Naive B cell (primary cell): ENCODE results near the gene TENM4. TPM values are rescaled to one million over a fixed set of nuclear protein-coding genes. Genes with fewer than 3 reads are reported as not detected.

Experiments used
- ATAC-seq, 2 donors: fragments of 150-1000 bp; cut with Tn5 transposase; 2 replicates each; pipeline ENCODE4 v1.10.0; 2021; ENCODE audit warnings: low read depth in 2 of 2, mild to moderate bottlenecking in 2 of 2, moderate library complexity in 2 of 2
- DNase-seq: peaks from one replicate; pipeline ENCODE4 v3.0.0; 2022
- H3K27ac Mint-ChIP-seq, 6 donors: one replicate each; pipeline ENCODE4 v1.8.0; 2020 to 2022; ENCODE audit warnings: mild to moderate bottlenecking in 6 of 6, mixed read lengths in 6 of 6, moderate library complexity in 5 of 6, inconsistent platforms in 2 of 6
- H3K27me3 Mint-ChIP-seq, 3 donors: one replicate each; pipeline ENCODE4 v1.8.0; 2021 to 2022; ENCODE audit warnings: mixed read lengths in 3 of 3, mild to moderate bottlenecking in 1 of 3
- H3K36me3 Mint-ChIP-seq, 2 donors: one replicate each; pipeline ENCODE4 v1.8.0; 2020 to 2022; ENCODE audit warnings: mixed read lengths in 2 of 2, inconsistent platforms in 1 of 2, mild to moderate bottlenecking in 1 of 2
- H3K4me1 Mint-ChIP-seq, 3 donors: one replicate each; pipeline ENCODE4 v1.8.0; 2020 to 2022; ENCODE audit warnings: mixed read lengths in 3 of 3, inconsistent platforms in 1 of 3, mild to moderate bottlenecking in 1 of 3, moderate library complexity in 1 of 3
- H3K4me3 Mint-ChIP-seq, 8 donors: one replicate each; pipeline ENCODE4 v1.8.0; 2020 to 2022; ENCODE audit warnings: mild to moderate bottlenecking in 8 of 8, mixed read lengths in 8 of 8, moderate library complexity in 8 of 8, inconsistent platforms in 2 of 8
- H3K9me3 Mint-ChIP-seq, 7 donors: one replicate each; pipeline ENCODE4 v1.8.0; 2020 to 2022; ENCODE audit warnings: mixed read lengths in 7 of 7, mild to moderate bottlenecking in 5 of 7, inconsistent platforms in 2 of 7, moderate library complexity in 1 of 7
- polyA plus RNA-seq, 6 donors: library from polyadenylated mRNA; unstranded; fragments of 300-500 nt; fragmentation: Illumina TruSeq; gene quantifications; one replicate each; pipeline ENCODE4 v1.2.3, GENCODE V29; 2021; ENCODE audit warnings: low read depth in 6 of 6

Gene TENM4
- polyA plus RNA-seq, 6 donors from 2014 or later = 3.8 TPM; not detected in 5

- no peak overlapping the region for H3K4me3 Mint-ChIP-seq
- peaks cover 0 to 34% (median 12%) of the 10 kb centered on the region in 3 donors for H3K27me3 Mint-ChIP-seq
Measured at GRCh38 chr11:78657968-78658839, 782.6 kb downstream of the TENM4 start.

GRCh38 chr11:78657441-78657840, 783.4 kb downstream of the TENM4 start:
- H3K27ac Mint-ChIP-seq = no peak overlapping the region
- no peaks in the 10 kb centered on the region for H3K36me3 Mint-ChIP-seq
- ATAC-seq (no peak), DNase-seq (no peak)
- H3K27me3 Mint-ChIP-seq = peaks cover 0 to 27% (median 7%) of the 10 kb centered on the region in 3 donors
- no peaks in the 10 kb centered on the region for H3K9me3 Mint-ChIP-seq
- H3K4me1 Mint-ChIP-seq = no peaks in the 10 kb centered on the region
- H3K4me3 Mint-ChIP-seq = no peak overlapping the region

More at GRCh38 chr11:78657968-78658839, 782.6 kb downstream of the TENM4 start:
- no peaks in the 10 kb centered on the region for H3K36me3 Mint-ChIP-seq
- H3K9me3 Mint-ChIP-seq = no peaks in the 10 kb centered on the region
- H3K4me1 Mint-ChIP-seq = no peaks in the 10 kb centered on the region
- ATAC-seq (no peak), DNase-seq (no peak)
- no peak overlapping the region for H3K27ac Mint-ChIP-seq

GRCh38 chr11:78656984-78657383, 783.8 kb downstream of the TENM4 start:
- H3K4me3 Mint-ChIP-seq = no peak overlapping the region
- peaks cover 0 to 26% (median 7%) of the 10 kb centered on the region in 3 donors for H3K27me3 Mint-ChIP-seq
- no peak for DNase-seq
- no peaks in the 10 kb centered on the region for H3K4me1 Mint-ChIP-seq
- no peaks in the 10 kb centered on the region for H3K36me3 Mint-ChIP-seq
- ATAC-seq = no peak
- H3K9me3 Mint-ChIP-seq = no peaks in the 10 kb centered on the region
- H3K27ac Mint-ChIP-seq = no peak overlapping the region

GRCh38 chr11:78656327-78656726, 784.5 kb downstream of the TENM4 start:
- H3K4me3 Mint-ChIP-seq = no peak overlapping the region
- no peak for DNase-seq
- no peaks in the 10 kb centered on the region for H3K4me1 Mint-ChIP-seq
- no peak for ATAC-seq
- no peaks in the 10 kb centered on the region for H3K36me3 Mint-ChIP-seq
- H3K27me3 Mint-ChIP-seq = peaks cover 5 to 23% (median 7%) of the 10 kb centered on the region in 3 donors
- H3K27ac Mint-ChIP-seq = no peak overlapping the region
- H3K9me3 Mint-ChIP-seq = no peaks in the 10 kb centered on the region

- Mint-ChIP-seq H3K4me3 (no peak overlapping the region), H3K36me3 (no peaks in the 10 kb centered on the region), H3K27me3 (peaks cover 7 to 28% (median 13%) of the 10 kb centered on the region in 3 donors), H3K27ac (no peak overlapping the region), H3K9me3 (no peaks in the 10 kb centered on the region), H3K4me1 (no peaks in the 10 kb centered on the region)
- ATAC-seq = no peak
- no peak for DNase-seq
Measured at GRCh38 chr11:78655561-78655960, 785.3 kb downstream of the TENM4 start.

- Mint-ChIP-seq H3K27ac (no peak overlapping the region), H3K9me3 (no peaks in the 10 kb centered on the region), H3K36me3 (no peaks in the 10 kb centered on the region), H3K27me3 (peaks cover 7 to 28% (median 18%) of the 10 kb centered on the region in 3 donors), H3K4me3 (no peak overlapping the region), H3K4me1 (no peaks in the 10 kb centered on the region)
- DNase-seq = no peak
- no peak for ATAC-seq
Measured at GRCh38 chr11:78654866-78655265, 786.0 kb downstream of the TENM4 start.

- no peak for ATAC-seq
- H3K4me3 Mint-ChIP-seq = no peak overlapping the region
- H3K27ac Mint-ChIP-seq = no peak overlapping the region
- H3K4me1 Mint-ChIP-seq = no peaks in the 10 kb centered on the region
- no peaks in the 10 kb centered on the region for H3K9me3 Mint-ChIP-seq
- no peaks in the 10 kb centered on the region for H3K36me3 Mint-ChIP-seq
- no peak for DNase-seq
- H3K27me3 Mint-ChIP-seq = peaks cover 7 to 25% (median 25%) of the 10 kb centered on the region in 3 donors
Measured at GRCh38 chr11:78654071-78654470, 786.8 kb downstream of the TENM4 start.

GRCh38 chr11:78653294-78653909, 787.4 kb downstream of the TENM4 start:
- DNase-seq (no peak), ATAC-seq (no peak)
- Mint-ChIP-seq H3K27me3 (peaks cover 7 to 30% (median 25%) of the 10 kb centered on the region in 3 donors), H3K4me1 (no peaks in the 10 kb centered on the region), H3K9me3 (no peaks in the 10 kb centered on the region), H3K36me3 (no peaks in the 10 kb centered on the region), H3K4me3 (no peak overlapping the region), H3K27ac (no peak overlapping the region)

- Mint-ChIP-seq H3K4me3 (no peak overlapping the region), H3K27ac (no peak overlapping the region), H3K27me3 (peaks cover 7 to 30% (median 25%) of the 10 kb centered on the region in 3 donors), H3K9me3 (no peaks in the 10 kb centered on the region), H3K4me1 (no peaks in the 10 kb centered on the region), H3K36me3 (no peaks in the 10 kb centered on the region)
- DNase-seq = no peak
- no peak for ATAC-seq
Measured at GRCh38 chr11:78652843-78653239, 788.0 kb downstream of the TENM4 start.

GRCh38 chr11:78651923-78652842, 788.6 kb downstream of the TENM4 start:
- Mint-ChIP-seq H3K27ac (no peak overlapping the region), H3K36me3 (no peaks in the 10 kb centered on the region), H3K27me3 (peaks cover 4 to 32% (median 25%) of the 10 kb centered on the region in 3 donors), H3K4me3 (no peak overlapping the region), H3K4me1 (no peaks in the 10 kb centered on the region), H3K9me3 (no peaks in the 10 kb centered on the region)
- no peak for ATAC-seq
- DNase-seq = no peak

- Mint-ChIP-seq H3K27ac (no peak overlapping the region), H3K36me3 (no peaks in the 10 kb centered on the region)
- no peak for ATAC-seq
Measured at GRCh38 chr11:78651136-78651775, 789.6 kb downstream of the TENM4 start.

GRCh38 chr11:78649361-78650215, 791.2 kb downstream of the TENM4 start:
- H3K9me3 Mint-ChIP-seq = no peaks in the 10 kb centered on the region
- H3K27ac Mint-ChIP-seq = no peak overlapping the region

More at GRCh38 chr11:78651136-78651775, 789.6 kb downstream of the TENM4 start:
- Mint-ChIP-seq H3K9me3 (no peaks in the 10 kb centered on the region), H3K4me3 (no peak overlapping the region), H3K27me3 (peaks cover 6 to 38% (median 19%) of the 10 kb centered on the region in 3 donors), H3K4me1 (no peaks in the 10 kb centered on the region)
- no peak for DNase-seq

More at GRCh38 chr11:78649361-78650215, 791.2 kb downstream of the TENM4 start:
- Mint-ChIP-seq H3K4me3 (no peak overlapping the region), H3K4me1 (peaks cover 0 to 3% (median 0%) of the 10 kb centered on the region in 3 donors), H3K36me3 (no peaks in the 10 kb centered on the region), H3K27me3 (peaks cover 6 to 38% (median 19%) of the 10 kb centered on the region in 3 donors)
- no peak for DNase-seq
- no peak for ATAC-seq
